GM19468 (cell line): ENCODE data around the gene TMEM253.

Source experiments
- ATAC-seq: cut with Tn5 transposase; IDR thresholded peaks from one replicate; pipeline ENCODE4 v1.9.1; 2021; ENCODE audit warnings: mild to moderate bottlenecking, moderate library complexity, moderate number of reproducible peaks; ENCODE audit not compliant: unreplicated experiment; ENCODE audit errors: extremely low read depth

TMEM253 gene

DNA sequence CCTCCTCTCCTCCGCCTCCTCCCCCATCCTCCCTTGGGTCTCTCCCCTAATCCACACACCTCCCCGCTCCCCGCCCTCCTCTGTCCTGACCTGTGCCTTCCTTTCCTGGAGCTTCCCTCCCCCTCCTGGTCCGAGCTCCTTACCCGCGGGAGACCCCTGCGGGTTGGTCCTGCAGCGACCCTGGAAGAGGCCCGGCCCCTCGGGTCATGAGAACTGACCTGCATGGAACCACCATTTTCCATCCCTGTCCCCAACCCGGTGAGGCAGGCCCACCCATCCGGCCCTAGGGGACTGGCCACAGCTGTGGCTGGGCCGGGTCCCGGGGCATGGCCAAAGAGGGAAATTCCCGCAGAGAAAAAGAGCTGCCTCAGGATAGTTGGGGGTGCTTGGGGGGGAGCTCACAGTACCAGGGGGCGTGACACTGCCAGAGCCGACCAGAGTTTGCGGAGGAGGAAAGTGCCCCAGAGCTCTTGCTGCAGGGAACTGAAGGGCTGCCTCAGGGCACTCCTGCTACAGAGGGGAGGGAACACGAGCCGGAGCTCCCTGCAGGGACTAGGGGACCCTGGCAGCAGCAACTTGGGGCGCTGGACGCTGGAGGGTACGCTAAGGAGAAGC, 30.1 kb upstream of the TMEM253 start:
- ATAC-seq, result no peak

GRCh38 chr14:21071225-21072030, 29.4 kb upstream of the TMEM253 start:
- ATAC-seq, result peak; percentile 59

GRCh38 chr14:21072031-21072473, 28.8 kb upstream of the TMEM253 start:
- ATAC-seq, result no peak

DNA sequence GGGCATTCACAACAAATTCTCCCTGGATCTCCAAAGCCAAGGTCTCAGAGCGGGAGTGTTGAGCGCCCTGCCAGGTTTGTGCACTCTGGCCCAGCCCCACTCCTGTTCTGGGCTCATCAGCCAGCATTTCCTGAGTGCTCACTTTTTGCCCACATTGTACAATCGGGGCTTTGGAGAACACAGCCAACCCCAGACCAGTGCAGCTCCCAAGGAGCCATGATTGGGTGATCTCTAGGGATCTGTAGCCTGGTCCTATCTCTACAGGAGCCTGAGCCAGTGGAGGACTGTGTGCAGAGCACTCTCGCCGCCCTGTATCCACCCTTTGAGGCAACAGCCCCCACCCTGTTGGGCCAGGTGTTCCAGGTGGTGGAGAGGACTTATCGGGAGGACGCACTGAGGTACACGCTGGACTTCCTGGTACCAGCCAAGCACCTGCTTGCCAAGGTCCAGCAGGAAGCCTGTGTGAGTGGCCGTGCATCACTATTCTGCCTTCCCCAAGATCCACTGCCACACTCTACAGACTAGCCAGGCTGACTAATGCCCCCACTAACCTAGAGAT, 28.0 kb upstream of the TMEM253 start:
- no peak for ATAC-seq

DNA sequence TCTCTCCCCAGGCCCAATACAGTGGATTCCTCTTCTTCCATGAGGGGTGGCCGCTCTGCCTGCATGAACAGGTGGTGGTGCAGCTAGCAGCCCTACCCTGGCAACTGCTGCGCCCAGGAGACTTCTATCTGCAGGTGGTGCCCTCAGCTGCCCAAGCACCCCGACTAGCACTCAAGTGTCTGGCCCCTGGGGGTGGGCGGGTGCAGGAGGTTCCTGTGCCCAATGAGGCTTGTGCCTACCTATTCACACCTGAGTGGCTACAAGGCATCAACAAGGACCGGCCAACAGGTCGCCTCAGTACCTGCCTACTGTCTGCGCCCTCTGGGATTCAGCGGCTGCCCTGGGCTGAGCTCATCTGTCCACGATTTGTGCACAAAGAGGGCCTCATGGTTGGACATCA, 26.9 kb upstream of the TMEM253 start:
- ATAC-seq, result no peak

GRCh38 chr14:21074398-21075272, 26.2 kb upstream of the TMEM253 start:
- no peak for ATAC-seq

- no peak for ATAC-seq
These were observed 25.0 kb upstream of the TMEM253 start for GRCh38 chr14:21075719-21076437.

- ATAC-seq, result no peak
These were observed 23.2 kb upstream of the TMEM253 start for GRCh38 chr14:21077672-21078071.

DNA sequence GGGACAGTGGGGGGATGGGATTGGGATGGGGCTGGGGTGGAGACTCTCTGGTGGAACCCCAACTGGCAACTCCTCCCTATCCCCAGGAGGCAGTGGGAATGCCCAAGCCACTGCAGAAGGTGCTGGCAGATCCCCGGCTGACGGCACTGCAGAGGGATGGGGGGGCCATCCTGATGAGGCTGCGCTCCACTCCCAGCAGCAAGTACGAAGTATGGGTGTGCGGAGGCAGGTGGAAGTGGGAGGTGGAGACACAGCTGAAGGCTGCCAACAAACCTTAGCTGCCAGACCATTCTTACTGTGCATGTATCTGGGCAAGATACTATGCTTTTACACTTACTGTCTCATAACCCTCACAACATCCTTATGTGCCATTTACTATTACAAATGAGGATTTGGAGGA, 22.6 kb upstream of the TMEM253 start:
- no peak for ATAC-seq

GRCh38 chr14:21078726-21079125, 22.1 kb upstream of the TMEM253 start:
- ATAC-seq, result no peak

- ATAC-seq, result no peak
These were observed 19.2 kb upstream of the TMEM253 start for GRCh38 chr14:21081521-21082142.

DNA sequence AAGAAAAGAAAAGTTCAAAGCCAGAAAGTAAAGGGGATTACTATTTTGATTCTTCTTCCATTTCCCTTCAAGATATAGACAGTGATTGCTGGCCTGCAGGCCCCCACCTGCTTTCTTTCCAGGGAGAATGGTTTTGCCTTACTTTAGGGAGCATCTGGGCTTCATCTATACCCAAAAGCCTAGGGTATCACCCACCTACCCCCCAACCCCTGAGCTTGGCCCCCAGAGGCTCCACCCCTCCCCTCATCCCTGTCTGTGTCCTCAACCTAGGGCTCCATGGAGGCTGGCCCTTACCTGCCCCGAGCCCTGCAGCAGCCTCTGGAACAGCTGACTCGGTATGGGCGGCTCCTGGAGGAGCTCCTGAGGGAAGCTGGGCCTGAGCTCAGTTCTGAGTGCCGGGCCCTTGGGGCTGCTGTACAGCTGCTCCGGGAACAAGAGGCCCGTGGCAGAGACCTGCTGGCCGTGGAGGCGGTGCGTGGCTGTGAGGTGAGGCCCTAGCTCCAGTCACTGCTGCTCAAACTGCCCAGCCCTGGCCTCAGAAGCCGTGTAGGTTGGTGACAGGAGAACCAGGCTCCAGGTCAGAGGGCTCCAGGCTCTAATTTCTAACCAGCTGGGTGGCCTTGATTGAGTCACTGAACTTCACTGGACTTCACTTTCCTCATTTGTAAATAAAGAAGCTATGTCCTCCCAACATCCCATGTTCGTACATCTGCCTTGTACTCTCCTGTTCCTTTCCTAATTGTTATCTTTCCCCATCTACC, 17.1 kb upstream of the TMEM253 start:
- no peak for ATAC-seq

DNA sequence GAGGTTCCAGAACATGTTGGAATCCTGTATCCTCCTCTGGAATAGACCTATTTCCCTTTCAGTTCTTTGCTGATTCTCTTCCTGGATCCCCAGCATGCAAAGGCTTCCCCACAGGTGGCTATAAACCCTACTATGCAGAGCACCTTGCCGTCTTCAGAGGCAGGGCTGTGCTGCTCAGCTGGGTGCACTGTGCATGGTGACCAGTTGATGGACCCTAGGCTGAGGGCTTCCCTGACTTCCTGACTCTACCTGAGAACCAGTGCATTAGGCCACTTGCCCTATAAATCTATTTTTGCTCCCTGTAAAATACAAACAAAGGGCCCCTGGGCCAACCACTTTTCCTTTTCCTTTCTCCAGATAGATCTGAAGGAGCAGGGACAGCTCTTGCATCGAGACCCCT, 16.5 kb upstream of the TMEM253 start:
- ATAC-seq, result no peak

DNA sequence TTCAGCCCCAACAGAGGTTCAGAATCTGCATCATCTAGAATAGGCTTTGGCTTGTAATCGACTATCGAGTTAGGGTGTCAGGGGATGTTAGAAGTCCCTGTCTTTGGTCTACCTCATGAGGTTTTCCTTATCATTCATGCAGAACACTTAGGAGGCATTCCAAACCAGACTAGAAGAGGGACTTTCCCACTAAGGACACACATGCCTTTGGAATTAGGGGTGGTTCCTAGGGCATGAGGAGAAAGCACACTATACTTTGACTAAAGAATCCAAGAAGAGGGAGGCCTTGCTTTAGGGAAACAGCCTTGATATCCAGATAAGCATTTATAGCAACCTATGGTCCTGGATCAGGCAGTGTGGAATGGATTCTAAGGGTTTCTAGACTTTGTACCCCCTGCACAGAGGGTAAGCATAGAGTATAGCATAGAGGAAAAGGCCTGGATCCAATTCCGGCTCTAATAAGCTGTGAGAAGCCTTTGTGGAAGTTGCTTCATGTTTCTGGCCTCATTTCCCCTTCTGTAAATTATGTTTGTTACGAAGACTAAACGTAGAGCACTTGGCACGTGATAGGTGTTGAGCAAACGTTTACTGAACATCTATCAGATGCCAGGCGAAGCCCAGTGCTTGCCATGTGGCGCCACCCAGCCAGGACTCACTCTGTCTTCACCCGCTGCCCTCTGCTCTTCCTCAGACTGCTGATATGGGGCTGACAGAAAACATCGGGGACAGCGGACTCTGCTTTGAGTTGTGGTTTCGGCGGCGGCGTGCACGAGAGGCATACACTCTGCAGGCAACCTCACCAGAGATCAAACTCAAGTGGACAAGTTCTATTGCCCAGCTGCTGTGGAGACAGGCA, 15.6 kb upstream of the TMEM253 start:
- no peak for ATAC-seq

DNA sequence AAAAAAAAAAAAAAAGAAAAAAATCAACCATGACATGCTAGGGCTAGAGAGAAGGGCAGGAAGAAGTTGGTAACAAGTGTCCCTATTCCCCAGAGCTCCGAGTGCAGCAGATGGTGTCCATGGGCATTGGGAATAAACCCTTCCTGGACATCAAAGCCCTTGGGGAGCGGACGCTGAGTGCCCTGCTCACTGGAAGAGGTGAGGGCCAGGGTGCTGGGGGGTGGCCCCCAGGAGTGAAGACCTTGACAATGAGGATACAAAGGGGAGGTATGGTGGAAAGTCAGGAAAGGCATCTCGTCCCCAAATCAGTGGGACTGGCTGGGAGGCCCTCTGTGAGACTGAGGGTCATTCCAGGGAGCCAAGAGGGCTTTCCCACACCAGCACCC, 14.0 kb upstream of the TMEM253 start:
- ATAC-seq, result no peak

GRCh38 chr14:21087294-21088091, 13.4 kb upstream of the TMEM253 start:
- peak; percentile 53 for ATAC-seq

- ATAC-seq, result no peak
These were observed 12.2 kb upstream of the TMEM253 start for GRCh38 chr14:21088687-21089086.
